Measurements from ENCODE around the gene SSH2.
A peak's percentile ranks its signal among the peaks of the same experiment; 100 is the strongest.
"Not testable (repeated sequence)": the region's sequence is repeated elsewhere in the genome, so short reads cannot be mapped to it uniquely, and the experiment has no call there.

SSH2 gene

GRCh38 chr17:29728490-29728889 is 201.5 kb downstream of the SSH2 start:
- DNase-seq, result no peak

DNA sequence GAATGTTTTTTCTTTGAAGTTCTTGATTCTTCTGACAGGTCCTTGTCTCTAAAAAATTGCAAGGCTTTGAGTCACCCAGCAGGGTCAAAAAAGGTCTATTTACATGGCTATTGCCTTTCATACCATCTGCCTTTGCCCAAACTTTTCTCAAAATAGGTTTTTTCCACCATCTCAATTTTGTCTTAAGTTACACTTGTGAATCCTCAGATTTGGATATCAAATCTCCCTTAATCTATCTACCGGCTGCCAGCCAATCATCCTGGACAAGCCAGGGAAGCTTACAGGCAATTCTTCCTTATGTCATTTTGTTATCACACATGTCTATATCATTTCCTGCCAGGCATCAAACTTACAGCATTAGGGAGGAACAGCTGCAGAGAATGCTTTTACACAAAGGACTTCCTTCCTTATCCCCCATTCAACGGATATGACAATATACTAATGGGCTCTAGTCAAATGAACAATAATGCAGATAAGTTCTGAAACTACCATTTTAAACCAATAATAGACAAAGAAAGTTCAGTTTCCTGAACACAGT is 203.2 kb downstream of the SSH2 start:
- DNase-seq, result no peak

DNA sequence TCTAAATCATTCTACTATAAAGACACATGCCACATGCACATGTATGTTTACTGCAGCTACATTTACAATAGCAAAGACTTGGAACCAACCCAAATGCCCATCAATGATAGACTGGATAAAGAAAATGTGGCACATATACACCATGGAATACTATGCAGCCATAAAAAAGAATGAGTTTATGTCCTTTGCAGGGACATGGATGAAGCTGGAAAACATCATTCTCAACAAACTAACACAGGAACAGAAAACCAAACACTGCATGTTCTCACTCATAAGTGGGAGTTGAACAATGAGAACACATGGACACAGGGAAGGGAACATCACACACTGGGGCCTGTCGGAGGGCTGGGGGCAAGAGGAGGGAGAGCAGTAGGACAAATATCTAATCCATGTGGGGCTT is 204.6 kb downstream of the SSH2 start:
- DNase-seq, result not testable (repeated sequence)

DNA sequence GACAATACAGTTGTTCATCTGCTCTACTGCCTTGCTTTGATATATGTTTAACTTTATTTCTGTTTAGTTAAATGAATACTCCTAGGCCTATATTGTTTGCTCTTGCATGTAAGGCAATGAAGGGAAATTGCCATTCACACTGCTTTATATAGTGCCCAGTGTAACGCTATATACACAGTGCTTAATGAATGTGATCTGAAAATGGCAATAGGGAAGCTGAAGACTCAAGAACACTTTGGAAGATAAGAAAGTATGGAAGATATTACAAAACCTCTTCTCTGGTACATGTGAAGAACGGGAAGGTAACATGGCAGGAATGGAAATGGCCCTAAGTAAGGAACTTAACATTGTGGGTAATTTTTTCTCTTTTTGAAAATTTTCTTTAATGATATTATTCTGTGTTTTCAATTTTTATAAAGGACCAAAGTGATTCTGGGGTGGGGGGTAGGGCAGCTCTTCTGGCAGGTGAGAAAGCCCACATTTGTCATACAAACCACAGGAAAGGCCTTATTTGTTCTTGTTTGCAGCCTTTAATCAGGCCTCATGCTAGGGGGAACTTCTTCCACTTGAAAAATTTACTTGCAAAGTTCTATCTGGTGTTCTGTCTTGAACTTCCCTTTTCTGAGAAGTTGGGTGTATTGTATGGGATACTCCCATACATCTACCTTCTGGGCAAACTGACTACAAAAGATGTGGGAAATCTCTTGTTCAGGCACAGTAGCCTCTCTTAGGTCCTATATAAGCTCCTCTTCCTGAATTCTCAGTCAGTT is 206.6 kb downstream of the SSH2 start:
- no peak for DNase-seq

DNA sequence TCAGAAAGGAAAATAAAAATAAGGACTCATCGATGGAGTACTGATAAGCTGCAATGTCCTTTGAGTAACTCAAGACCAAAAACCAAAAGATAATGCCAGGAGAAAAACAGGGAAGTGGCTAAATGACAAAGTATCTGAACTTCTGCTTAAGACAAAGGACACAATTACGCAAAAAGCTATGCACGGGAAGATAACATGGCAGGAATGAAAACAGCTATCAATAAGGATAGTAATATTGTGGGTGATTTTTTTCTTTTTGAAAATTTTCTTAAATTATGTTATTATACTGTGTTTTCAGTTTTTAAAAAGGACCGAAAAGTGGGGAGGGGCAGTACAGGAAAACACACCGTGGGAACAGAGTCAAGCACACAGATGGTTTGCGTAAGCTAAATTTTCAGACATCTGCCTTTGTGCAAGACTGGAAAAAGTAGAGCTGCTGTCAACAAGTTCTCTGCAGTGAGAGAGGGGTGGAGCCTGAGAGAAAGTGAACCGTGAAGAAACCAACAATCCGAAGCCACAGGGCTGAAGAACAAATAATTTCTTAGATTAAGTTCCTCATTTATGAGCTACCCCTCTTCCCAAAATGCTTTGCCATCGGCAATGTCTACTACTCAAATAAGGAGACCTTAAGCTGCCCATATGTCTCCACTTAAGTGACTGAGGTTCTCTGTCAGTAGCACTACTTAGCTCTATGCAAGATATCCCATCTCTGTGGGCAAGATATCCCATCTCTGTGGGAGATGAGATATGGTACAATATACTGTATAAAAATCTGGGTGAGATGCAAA is 207.4 kb downstream of the SSH2 start:
- DNase-seq, result no peak

DNA sequence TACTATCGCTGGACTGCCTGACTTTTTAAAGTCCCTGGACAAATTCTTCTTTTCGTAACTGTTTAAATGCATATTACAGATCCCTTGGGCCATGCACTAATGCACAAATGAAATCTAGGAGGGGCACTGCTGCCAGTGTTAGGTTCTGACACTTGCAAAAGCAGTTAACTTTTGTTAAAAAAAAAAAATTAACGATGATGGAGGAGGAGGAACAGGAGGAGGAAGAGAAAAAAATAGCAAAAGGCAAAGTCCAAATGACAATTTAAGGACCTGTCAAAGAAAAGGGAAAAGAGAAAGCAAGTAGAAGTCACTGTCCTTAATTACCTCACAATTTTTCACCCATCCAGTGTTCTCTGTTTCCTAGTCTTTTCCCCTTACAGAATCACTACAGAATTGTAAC is 209.5 kb downstream of the SSH2 start:
- no peak for DNase-seq

GRCh38 chr17:29719469-29719868 is 210.6 kb downstream of the SSH2 start:
- no peak for DNase-seq

DNA sequence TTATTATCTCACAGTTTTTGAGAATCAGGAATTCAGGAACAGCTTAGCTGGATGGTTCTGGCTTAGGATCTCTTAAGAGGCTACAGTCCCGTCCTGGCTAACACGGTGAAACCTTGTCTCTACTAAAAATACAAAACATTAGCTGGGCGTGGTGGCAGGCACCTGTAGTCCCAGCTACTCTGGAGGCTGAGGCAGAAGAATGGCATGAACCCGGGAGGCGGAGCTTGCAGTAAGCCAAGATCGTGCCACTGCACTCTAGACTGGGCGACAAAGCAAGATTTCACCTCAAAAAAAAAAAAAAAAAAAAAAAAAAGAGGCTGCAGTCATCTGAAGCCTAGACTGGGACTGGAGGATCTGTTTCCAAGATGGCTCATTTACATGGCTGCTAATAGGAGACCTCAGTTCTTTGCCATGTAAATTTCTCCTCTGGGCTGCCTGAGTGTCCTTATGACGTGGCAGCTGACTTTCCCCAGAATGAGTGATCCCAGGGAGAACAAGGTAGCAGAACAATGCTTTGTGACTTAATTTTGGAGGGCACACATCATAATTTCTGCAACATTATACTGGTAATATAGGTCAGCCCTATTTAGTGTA is 211.5 kb downstream of the SSH2 start:
- no peak for DNase-seq

- no peak for DNase-seq
Measured at GRCh38 chr17:29717817-29718216, 212.2 kb downstream of the SSH2 start.

DNA sequence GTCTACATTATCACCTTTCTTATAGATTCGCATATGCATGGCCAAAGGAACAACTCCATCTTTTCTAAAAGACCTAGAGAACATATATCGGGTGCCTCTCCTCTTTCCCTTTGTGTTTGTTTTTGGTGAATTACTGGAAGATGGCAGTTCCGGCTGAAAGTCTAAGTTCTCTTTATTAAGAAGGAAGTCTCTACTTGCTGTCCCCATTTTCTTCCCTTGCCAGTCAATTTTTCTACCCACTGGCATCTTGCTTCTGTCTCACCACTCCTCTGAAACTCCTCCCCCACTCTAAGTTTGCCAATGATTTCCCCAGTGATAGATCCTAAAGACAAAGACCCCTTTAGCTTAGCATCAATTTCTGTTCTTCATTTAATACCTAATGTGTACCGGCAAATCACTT is 213.5 kb downstream of the SSH2 start:
- DNase-seq, result no peak

GRCh38 chr17:29715680-29716079 is 214.3 kb downstream of the SSH2 start:
- no peak for DNase-seq

DNA sequence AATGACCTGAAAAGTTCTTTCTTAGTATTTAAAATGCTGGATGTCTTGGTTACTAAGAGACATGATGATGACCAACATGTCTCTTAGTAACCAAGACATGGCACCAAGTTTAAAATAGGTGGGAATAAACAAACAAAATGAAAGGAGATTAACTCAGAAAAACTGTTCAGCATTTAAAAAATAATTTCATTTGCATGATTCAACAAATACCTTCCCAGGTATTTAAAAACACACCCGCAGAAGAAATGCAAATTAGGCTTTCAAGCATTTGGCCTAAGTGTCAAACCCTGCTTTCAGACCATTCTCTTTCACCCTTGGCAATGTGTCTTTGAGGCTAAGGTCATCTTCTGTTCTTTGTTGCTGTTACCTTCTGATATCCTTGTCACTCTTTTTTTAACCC is 215.9 kb downstream of the SSH2 start:
- DNase-seq, result no peak

DNA sequence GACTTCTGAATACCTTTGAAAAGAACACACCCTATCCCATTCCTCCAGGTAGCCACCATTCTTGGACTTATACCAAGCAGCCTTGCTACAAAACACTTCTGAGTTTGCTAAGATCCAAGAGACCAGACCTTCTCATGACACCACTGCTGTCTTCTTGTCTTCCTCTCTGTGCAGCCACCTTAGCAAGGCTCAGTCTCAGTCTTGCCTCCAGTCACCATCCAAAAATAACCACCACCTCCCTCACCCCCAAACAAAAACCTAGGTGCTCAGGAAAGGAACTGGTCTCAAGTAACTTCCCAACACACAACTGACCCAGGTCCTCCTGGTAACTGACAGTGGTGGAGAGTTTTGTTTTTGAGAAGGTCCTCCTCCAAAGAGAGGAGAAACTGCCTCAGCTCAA is 216.4 kb downstream of the SSH2 start:
- DNase-seq, result no peak

DNA sequence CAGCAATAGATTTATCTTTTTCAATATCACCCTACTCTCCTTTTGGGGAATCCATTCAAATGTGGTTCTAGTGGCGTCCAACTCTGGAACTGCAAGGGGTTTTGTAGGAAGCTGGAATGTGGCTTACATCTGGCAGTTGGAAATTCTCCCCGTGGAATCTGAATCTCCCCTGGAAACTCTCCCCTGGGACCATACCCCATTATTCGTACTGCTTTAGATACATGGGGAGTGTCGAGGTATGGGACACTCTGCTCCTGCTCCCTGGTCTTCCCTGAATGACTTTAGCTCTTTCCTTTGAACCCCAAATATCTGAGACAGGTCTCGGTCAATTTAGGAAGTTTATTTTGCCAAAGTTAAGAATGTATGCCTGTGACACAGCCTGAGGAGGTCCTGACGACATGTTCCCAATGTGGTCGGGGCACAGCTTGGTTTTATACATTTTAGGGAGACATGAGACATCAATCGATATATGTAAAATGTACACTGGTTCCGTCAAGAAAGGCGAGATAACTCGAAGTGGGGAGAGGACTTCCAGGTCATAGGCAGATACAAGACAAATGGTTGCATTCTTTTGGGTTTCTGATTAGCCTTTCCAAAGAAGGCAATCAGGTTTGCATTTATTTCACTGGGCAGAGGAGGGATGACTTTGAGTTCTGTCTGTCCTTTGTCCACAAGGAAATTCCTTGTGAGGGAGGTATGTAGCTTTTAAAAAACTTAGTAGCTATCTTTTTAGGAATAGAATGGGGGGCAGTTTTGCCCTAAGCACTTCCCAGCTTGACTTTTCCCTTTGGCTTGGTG is 218.2 kb downstream of the SSH2 start:
- no peak for DNase-seq

DNA sequence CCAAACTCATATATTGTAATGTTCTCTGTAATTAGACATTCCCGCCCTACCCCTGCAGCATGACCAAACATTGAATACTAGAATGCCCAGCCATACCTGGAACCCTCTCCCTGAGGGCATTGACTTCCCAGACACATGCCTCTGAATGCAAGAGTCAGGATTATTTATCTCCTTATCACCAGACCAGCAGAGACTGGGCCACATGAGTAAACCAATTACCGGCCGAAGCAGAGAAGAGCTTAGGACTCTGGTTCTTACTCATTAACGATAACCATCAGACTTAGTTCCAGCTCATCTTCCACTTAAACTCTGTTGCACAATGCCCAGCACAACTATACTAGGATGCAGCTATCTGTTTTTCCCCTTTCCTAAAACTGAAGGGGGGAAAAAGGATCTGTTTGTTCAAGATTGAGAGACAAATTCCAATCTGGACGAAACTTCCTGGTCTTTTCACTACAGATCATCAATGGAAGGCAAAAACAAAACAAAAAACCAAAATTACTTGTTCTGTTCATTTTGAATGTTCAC is 219.1 kb downstream of the SSH2 start:
- DNase-seq, result peak; percentile 72

DNA sequence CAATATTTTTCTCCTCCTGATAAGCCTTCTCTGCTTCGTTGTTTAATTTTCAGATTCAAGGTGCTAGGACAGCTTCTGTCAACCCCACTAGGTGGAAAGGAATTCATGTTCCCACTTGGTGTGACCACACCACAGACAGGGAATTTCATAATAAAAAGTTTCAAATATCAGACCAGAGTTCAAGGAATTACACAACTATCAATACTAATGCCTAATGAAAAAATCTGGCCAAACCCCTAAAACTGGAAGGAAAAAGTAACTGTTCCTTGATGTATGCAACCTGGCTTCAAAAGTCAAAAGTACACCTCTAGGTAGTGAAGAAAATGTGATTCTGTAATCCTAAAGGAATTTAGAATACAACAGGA is 219.5 kb downstream of the SSH2 start:
- no peak for DNase-seq

DNA sequence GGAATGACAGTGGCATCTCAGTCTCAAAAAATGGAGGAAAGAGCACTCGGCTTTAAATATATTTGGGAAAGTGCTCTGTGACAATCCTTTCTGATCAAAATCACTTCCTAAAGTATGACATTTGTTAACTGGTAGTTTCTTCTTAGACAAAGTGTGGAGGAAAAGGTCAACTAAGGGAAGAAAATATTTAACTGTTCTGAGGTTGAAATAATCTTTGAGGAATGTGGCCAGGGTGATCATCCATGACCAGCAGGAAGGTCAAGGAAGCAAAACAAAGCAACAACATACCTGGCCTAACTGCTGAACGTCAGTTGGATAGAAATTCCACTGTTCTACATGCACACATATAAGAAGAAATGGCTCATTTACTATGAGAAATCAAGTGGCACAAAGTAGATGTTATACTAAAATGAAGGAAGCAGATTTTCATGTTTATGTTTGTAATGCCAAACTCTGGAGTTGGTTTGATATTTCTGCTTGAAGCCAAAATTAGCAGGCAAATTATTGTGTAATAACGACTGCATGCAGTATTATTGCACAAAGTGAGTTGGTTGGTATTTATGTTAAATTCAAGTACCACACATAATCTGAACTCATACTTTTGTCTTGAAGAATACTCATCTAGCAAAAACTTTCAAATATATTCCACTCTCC is 220.0 kb downstream of the SSH2 start:
- no peak for DNase-seq

DNA sequence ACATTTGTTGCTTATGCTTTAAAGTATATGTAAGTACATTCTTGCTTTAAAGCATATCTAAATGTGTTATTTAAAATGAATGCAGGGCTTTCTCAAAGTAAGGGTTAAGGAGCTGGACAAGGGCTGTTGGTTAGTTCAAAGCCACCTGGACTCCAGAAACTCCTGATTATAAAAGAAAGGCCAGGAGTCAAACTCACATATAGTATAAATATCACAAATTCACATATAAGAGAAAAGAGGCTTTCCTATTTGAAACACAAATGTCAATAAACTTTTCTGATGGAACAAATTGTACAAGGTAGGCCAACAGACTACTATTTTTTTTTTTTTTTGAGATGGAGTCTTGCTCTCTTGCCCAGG is 222.8 kb downstream of the SSH2 start:
- DNase-seq, result no peak

GRCh38 chr17:29706045-29706431 is 224.0 kb downstream of the SSH2 start:
- DNase-seq, result no peak

DNA sequence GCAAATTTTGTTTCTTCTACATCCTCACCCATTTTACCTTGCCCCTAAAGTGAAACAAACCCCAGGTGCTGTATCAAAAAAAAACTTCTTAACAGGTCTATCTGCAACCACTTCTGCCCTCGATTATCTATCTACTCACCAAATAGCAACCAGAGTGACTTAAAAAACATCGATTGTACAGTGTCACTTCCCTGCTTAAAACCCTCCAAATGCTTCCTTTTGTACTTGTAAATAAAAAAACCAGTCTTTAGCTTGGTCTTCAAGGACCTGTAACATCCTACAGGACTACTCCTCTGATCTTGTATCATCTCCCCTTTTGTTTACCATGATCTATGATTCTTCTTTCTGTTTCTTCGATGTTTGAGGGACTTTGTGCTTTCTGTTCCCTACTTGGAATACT is 224.6 kb downstream of the SSH2 start:
- no peak for DNase-seq

- no peak for DNase-seq
Measured at GRCh38 chr17:29699283-29699682, 230.7 kb downstream of the SSH2 start.

DNA sequence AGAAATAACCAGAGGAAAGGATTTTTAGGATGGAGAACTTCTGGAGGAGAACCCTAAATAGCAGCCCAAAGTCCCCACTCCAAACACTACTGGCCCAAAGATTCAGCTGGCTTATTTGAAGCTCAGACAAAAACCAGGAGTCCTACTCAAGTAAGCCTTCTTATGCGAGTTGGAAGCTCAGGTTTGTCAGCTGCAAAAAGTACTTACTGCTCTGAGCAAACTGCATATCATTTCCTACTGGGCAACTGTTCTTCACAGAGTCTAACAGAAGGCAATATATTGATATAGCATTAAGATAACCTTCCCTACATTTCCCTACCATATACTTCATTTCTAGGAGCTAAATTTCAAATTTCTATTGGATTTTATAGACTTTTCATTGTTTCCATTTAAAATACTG is 231.2 kb downstream of the SSH2 start:
- DNase-seq, result no peak

Data from T1000 (cell line).